ENCODE measurements around the gene POP5. TPM values are rescaled to one million over a fixed set of nuclear protein-coding genes. Genes with fewer than 3 reads are reported as not detected.
"Not testable (repeated sequence)": the region's sequence is repeated elsewhere in the genome, so short reads cannot be mapped to it uniquely, and the experiment has no call there.

Gene POP5, protein sequence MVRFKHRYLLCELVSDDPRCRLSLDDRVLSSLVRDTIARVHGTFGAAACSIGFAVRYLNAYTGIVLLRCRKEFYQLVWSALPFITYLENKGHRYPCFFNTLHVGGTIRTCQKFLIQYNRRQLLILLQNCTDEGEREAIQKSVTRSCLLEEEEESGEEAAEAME
- total RNA-seq, result 19.9 TPM

DNA sequence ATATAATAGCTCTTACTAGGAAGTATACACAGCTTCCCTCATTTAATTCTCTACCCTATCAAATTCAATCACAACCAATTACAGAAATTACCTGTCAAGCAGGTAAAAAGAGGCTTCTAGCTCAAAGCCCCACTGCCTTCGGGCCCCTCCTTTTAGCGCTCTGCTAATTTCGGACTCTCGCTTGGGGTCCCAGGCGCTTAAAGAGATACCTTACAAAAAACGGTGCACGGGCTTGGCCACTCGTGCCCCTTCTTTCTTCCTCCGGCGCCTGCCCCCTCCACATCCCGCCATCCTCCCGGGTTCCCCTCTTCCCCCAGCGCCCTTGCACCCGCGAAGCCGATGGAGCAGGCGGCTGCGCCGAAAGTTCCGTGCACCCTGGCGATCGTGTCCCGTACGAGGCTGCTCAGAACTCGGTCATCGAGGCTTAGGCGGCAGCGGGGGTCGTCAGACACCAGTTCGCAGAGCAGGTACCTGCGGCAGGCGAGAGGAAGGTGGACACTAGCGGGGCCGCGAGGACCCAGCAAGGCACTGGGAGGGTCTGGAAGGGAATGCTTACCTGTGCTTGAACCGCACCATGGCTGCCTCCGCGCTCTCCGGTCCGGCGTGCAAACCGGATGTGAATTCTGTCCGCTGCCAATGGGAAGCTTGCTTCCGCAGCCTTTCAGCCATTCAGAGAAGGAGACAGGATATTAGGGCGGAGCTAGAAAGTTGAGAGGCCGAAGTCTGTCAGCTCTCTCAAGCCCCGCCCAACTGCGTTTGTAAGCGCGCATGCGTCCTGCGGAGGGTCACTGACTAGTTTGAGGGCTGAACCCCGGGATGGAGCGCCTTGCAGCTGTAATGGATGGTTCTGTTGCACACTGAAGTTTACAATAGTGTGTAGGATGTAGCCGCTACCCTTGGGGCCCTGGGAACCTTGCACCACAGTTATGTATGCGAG is at the start of gene POP5:
TSS of gene POP5 (minus strand) at position 616 of the 937 bp plus-strand sequence. CDS start at position 576, 40 bp downstream.
- ATAC-seq (peak; percentile 98), DNase-seq (ENCODE audit: low spot score) (peak; percentile 97)
- intact Hi-C loops (cut with DNase I), result loop anchor here (10.0 kb wide), 1 partner anchor 64 kb away; the partner anchor contains the start of gene CABP1

DNA sequence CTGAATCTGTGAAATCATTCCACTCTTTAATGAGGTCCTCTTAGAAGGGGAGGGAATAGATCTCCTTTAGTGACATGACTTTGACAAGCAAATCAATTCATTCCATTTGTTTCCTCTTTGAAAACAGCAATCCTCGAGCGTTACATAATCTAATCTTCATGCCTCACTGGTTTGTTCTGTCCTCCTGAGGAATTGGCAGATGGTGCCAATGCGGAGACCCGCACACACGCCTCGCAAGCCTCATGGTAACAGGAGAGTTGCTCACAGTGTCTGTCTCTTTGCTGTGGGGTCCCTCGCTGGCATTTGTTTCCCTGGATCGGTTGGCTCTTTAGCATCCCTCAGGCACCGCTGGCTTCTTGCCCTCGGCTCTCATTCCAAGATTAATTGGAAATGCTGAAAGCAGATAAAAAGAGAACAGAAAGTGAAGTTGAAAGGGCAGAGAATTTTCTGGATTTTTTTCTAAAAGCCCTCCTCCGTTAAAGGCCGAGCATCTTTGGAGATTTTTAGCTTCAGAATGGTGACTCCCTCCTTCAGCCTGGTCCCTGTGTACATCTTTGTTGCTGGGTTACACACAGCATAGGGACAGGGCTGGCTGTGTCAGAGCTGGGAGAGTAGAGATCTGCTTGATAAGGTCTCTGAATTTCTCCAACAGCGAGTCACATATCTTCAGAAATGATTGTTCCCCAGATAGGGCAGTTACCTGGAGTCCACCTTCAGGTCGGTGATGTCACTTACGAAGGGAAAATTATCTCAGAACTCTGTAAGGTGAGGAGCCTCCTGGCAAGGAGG is 49.1 kb upstream of the POP5 start:
- peak; percentile 27 for DNase-seq (ENCODE audit: low spot score)
- no peak for ATAC-seq
- intact Hi-C loops (cut with DNase I), result no loop called here

DNA sequence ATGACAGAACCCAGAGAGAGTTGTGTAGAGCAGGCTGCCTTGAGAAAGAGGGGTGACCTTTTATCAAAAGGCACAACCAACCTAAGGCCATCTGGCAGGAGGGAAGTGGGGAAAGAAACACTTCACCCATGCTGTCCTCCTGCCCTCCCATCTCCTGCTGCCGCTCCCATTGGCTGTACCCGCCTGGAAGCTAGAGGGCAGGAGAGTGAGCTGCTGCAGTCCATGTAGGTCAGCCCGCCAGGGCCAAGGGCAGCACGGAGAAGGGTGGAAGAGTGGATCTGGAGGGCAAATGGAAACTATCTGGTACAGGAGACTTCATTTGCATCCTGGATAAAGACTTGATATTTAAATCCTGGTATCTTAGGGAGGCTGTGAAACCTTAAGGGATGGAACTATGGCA is 47.7 kb upstream of the POP5 start:
- DNase-seq (ENCODE audit: low spot score), result no peak
- no peak for ATAC-seq
- intact Hi-C loops (cut with DNase I), result no loop called here

DNA sequence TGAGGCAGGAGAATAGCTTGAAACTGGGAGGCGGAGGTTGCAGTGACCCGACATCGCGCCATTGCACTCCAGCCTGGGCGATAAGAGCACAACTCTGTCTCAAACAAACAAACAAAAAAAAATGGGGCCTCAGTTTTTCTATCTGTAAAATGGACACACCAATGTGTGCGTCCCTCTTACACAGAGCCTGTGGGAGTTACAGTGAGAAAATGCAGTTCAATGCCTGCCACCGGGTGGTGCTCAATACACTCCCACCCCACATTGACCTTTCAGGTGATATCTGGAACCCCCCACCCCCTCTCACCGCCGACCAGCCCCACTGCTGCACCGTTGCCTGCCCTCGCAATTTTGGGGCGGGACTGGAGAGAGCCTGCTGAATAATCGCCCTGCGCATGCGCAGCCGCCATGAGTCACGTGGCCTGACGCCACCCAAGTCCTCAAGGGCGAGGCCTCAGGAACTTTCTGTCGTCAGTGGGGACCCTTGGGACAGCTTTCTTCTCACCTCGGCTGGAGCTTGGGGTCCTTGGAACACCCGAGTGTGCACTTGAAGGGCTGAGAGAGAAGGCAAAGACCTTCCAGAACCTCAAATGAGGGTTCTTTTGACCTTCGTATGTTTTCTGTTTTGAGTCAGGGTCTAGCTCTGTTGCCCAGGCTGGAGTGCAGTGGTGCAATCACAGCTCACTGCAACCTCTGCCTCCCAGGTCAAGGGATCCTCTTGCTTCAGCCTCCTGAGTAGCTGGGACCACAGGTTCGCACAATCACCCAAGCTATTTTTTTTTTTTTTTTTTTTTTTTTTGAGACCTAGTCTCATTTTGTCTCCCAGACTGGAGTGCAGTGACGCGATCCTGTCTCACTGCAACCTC is 44.6 kb upstream of the POP5 start:
- DNase-seq (ENCODE audit: low spot score) (no peak), ATAC-seq (no peak)
- intact Hi-C loops (cut with DNase I), result no loop called here

DNA sequence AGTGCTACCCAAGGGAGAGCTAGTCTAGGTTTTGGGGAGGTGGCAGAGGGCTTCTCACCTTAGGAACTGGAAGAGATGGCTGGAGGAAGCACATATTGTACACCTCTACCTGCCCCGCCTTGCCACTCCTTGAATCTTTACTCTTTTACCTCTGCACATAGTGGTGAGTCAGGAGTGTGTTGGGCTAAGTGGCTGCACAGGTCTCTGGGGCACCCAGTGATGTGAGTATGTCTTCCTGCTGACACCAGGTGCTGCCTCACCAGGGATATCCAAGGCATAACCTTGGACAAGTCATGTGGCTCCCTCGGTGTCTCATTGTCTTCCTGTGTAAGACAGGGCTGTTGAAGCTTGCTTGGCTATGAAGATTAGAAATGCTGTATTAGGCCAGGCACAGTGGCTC is 39.4 kb upstream of the POP5 start:
- ATAC-seq, result no peak
- DNase-seq (ENCODE audit: low spot score), result no peak
- intact Hi-C loops (cut with DNase I), result no loop called here

DNA sequence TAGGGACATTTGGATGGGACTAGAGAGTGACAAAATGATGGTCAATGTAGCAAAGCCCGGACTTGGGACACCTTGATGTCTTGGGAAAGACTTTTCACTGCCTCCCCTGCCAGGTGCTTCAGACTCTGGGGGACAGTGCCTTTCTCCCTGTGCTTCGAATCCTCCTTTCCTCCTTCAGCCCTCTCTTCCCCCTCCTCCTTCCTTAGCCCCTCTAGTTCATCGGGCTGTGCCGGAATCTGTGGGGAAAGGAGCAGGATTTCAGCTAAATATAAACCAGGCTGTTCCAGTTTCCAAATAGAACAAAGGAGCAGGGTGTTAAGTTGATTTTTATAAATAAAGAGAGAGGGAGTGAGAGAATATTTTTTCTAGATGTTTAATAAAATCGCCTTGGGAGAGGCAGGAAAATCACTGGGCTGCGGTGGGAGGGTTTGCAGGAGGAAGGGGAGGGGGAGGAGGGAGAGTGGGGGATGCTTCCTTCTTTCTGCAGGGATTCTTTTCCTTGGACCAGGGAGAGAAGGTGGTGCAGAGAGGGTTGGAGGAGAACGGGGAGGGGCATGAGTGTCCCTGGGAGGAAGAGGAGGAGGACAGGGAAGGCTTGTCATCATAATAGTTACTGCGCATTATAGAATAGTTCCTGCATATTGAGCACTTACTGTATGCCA is 37.9 kb upstream of the POP5 start:
- intact Hi-C loops (cut with DNase I), result no loop called here
- ATAC-seq, result no peak
- no peak for DNase-seq (ENCODE audit: low spot score)

DNA sequence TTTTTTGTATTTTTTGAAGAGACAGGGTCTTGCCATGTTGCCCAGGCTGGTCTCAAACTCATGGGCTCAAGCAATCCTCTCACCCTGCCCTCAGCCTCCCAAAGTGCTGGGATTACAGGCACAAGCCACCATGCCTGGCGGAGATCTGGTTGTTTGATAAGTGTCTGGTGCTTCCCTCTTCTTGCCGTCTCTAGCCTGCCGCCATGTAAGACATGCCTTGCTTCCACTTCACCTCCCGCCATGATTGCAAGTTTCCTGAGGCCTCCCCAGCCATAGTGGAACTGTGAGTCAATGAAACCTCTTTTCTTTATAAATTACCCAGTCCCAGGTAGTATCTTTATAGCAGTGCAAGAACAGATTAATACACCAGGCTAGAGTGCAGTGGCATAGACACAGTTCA is 36.6 kb upstream of the POP5 start:
- ATAC-seq; intact Hi-C loops (cut with DNase I): not testable (repeated sequence)

DNA sequence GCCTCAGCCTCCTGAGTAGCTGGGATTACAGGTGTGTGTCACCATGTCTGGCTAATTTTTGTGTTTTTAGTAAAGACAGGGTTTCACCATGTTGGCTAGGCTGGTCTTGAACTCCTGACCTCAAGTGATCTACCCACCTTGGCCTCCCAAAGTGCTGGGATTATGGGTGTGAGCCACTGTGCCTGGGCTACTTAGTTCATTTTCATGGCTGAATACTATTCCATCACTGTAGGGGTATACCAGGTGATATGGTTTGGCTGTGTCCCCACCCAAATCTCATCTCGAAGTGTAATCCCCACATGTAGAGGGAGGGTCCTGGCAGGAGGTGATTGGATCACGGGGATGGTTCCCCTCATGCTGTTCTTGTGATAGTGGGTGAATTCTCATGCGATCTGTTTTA is 36.0 kb upstream of the POP5 start:
- intact Hi-C loops (cut with DNase I); ATAC-seq; DNase-seq (ENCODE audit: low spot score): not testable (repeated sequence)

More for the DNA sequence above, 36.6 kb upstream of the POP5 start:
- DNase-seq (ENCODE audit: low spot score), result not testable (repeated sequence)

DNA sequence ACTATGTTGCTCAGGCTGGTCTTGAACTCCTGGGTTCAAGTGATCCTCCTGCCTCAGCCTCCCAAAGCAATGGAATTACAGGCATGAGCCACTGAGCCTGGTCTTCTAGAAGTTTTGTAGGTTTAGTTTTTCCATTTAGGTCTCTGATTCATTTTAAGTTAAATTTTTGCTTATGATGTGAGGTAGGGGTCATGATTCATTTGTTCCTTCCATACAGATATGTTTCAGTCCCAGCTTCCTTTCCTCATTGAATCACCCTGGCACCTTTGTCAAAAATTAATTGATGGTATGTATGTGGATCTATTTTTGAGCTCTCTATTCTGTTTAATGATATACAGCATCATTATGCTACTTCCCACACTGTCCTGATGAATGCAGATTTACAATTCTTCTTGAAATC is 33.6 kb upstream of the POP5 start:
- DNase-seq (ENCODE audit: low spot score) (no peak), ATAC-seq (no peak)
- intact Hi-C loops (cut with DNase I), result no loop called here

DNA sequence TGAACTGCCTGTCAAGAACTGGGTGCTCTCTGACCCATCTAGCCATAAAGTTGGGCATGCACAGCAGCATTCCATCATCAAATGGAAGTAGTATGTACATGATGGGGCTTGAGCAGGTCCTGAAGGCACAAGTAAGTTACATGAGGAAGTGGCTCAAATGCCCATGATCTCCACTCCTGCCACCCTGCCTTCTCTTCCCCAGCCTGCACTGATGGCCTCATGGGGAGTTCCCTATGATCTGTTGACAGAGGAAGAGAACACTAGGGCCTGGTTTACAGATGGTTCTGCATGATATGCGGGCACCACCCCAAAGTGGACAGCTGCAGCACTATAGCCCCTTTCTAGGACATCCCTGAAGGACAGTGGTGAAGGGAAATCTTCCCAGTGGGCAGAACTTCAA is 30.3 kb upstream of the POP5 start:
- intact Hi-C loops (cut with DNase I); DNase-seq (ENCODE audit: low spot score); ATAC-seq: not testable (repeated sequence)

DNA sequence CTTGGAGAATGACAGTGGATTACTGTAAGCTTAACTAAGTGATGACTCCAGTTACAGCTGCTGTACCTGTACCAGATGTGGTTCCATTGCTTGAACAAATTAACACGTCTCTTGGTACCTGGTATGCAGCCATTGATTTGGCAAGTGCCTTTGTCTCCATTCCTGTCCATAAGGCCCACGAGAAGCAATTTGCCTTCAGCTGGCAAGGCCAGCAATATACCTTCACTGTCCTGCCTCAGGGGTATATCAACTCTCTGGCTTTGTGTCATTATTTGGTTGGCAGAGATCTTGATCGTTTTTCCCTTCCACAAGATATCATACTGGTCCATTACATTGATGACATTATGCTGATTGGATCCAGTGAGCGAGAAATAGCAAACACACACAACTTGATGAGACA is 29.4 kb upstream of the POP5 start:
- DNase-seq (ENCODE audit: low spot score) (no peak), ATAC-seq (no peak)
- intact Hi-C loops (cut with DNase I), result no loop called here

DNA sequence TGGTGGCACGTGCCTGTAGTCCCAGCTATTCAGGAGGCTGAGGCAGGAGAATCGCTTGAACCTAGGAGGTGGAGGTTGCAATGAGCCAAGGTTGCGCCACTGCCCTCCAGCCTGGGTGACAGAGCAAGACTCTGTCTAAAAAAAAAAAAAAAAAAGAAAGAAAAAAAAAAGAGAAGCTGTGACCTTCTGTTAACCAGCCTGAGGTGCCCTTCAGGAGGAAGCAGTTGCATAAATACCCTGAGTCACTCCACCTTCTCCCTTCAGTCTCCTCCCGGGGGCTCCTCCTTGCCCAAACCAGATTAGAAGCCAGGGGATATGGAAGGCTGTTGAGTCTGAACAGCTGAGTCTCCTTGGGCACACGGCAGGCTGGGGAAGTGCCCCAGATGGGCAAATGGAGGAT is 21.2 kb upstream of the POP5 start:
- DNase-seq (ENCODE audit: low spot score); intact Hi-C loops (cut with DNase I); ATAC-seq: not testable (repeated sequence)

DNA sequence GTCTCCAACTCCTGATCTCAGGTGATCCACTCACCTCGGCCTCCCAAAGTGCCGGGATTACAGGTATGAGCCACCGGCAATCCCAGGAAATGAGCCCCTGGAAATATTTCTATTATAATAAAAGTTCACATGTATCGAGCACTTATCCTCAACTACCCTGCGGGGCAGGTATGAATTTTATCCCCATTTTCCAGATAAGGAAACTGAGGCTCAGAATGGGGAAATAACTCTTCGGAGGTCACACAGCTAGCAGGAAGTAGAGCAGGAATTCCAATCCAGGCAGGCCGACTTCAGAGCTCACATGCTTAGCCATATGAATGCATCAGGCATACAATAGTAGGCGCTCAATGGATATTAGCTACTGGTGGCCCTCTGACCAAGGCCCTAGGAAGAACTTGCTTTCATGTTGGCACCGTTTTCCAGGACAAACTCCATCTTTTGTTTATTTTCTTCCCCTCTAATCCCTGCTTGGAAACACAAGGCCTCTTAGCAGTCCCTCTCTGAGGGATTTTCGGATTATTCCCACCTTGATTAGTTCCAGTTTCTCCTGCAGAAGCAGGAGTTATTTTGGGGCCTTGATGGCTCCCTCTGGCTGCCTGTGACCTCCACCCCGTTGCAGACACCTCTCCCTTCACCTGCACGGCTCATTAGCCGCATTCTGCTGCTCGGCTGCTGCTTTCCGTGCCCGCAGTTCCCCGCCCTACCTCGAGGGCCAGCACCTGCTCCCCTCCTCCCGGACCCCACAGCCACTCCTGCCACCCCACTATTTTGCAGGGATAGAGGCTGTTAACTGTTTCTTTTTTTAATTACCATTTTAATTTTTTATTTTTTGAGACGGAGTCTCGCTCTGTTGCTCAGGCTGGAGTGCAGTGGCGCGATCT is 18.7 kb upstream of the POP5 start:
- ATAC-seq (no peak), DNase-seq (ENCODE audit: low spot score) (no peak)
- intact Hi-C loops (cut with DNase I), result no loop called here

DNA sequence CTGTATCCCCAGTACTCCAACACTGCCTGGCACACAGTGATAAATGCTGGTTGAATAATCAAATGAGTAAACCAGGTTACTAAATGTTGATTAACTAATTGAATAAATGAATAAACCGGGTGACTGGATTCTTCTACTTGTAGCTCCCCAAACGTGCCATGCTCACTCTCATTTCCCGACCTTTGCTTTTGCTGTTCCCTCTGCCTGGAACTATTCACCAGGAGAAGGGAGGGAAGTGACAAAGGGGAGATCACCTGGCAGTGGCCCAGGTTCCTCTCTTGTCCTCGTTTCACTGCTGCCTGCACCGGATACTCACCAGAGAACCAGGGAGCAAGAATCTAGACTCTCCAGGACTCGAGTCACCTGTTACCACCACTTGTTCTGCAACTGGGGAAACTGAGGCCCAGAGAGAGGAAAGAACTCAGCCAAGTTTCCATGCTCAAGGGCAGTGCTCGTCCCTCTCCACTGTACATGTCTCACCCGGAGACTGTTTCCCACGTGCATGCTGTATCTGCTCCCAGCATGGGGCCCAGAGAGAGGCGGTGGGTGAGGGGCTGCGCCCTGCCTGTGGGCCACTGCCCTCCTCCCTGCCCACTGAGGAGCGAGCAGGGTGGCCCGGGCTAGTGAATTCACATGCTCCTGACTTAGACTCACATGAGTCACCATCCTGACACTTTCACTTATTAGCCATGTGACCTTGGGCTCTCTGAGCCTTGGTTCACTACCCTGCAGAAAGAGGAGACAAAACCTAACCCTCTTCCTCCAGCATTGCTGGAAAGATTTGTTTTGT is 17.7 kb upstream of the POP5 start:
- ATAC-seq, result no peak
- DNase-seq (ENCODE audit: low spot score), result no peak
- intact Hi-C loops (cut with DNase I), result no loop called here

DNA sequence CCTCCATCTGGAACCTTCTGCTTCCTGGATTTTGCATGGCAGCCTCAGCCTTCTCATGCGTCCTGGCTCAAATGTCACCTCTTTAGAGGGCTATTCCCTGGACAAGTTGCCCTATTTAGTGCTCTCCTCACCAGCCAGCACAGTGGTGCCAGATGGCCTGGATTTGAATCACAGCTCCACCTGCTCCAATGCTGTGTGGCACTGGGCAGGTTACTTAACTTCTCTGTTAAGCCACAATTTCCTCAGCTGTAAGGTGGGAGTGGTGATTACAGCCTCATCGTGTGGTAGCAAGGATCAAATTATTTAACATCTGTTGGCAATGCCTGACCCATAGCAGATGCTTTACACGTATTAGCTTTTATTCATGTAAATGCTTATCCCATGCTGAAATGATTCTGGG is 16.7 kb upstream of the POP5 start:
- ATAC-seq (no peak), DNase-seq (ENCODE audit: low spot score) (no peak)
- intact Hi-C loops (cut with DNase I), result no loop called here

DNA sequence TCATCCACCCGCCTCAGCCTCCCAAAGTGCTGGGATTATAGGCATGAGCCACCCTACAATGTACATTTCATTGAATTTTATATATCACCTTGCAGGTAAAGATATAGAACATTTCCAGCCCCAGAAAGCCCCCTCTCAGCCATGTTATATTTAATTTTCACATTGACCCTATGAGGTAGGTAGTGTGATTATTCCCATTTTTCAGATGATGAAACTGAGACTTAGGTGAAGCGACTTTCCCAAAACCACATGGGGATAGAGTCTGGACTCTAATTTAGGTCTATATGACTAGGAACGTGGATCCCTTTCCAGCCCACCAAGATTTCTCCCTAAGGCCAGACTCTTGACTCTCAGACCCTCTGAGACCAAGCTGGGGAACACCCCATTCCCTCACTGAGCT is 15.7 kb upstream of the POP5 start:
- intact Hi-C loops (cut with DNase I), result no loop called here
- DNase-seq (ENCODE audit: low spot score) (no peak), ATAC-seq (no peak)

Measured in sciatic nerve (tissue), 2 donors.